ENCODE measurements around the gene CPLX1.
"Not testable (repeated sequence)": the region's sequence is repeated elsewhere in the genome, so short reads cannot be mapped to it uniquely, and the experiment has no call there.

Gene CPLX1

DNA sequence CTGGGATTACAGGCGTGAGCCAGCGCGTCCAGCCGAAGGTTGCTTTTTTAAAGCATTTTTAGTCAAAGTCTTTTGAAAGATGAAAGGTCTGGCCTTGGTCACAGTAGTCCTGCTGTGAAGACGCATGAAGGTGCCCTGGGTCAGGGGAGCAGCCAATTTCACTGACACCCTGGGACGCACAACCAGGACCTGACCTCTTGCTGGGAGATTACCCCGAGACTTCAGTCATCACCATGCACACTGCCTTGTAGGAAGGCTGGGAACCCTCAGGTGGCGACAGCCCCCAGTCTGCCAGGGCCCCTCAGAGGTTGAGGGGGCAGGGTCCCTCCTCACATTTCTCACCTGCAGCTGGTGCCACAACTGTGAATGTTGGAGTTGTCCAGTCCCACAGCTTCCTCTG lies 53.2 kb downstream of the CPLX1 start:
- DNase-seq = no peak

DNA sequence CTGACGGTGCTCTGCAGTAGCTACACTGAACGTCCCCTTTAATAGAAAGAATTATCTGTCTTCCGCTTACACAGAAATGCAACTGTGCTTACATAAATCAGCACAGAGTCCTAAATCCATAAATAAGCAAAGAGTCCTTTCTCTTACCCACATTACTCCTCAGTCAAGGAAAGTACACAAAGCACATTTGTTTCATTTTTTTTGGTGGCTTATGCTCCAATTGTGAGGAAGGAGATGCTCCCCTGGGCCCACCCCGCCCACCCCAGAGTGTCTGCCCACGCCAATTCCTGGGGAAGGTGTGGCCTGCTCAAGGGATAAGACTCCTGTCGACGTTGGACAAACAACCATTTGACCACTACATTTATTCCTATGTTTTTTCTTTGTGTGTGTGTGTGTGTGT lies 53.8 kb downstream of the CPLX1 start:
- no peak for DNase-seq

DNA sequence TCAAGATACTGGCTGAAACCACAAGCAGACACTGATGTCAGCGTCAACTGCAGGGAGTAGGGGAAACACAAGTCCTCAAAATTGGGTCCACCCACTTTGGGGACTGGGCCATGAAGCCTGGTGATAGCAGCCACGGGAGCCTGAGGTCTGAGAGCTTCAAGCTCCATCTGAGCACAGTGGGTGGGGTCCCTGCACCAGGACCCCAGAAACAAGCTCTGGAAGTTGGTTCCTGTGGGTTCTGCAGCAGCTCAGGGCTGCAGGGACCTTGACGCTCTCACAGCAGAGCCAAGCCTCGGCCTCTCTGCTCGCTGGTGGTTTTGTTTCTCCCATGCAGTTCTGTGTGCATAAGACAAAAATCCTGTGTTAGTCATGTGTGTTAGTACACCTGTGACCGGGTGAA lies 54.5 kb downstream of the CPLX1 start:
- DNase-seq = no peak

DNA sequence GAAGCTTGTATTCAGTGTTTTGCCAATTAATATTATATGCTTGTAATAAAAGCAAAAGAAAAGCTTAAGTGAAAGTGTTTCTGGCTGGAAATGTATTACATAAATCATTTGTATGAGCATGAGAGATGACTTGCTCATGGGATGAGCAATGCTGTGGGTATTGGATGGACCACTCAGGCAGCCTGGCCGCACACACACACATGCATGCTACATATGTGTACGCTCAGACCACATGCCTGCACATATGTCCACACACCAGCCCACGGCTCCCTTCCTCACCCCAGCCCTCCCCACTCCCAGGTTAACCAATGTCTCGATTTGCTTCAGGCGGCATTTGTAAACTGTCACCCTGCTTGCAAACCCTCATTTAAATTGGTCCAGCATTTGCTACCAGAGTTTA lies 55.9 kb downstream of the CPLX1 start:
- no peak for DNase-seq

DNA sequence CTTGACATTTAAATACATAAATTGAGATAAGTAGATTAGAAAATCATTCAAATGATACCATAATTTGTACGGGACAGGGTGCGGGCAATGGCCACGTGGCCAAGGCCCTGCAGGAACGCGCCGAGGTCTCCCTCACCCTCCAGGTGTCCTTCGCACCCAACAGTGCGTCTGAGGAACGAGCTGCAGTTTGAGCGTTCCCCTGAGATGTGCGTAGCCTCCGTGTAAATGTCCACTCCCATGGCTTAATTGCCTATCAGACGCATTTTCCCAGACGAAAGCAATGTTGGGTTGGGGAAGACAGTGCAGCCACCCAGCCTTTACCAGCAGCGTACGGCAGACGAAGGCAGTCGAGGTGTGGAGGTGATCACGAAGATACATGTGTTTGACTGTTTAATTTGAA lies 56.4 kb downstream of the CPLX1 start:
- no peak for DNase-seq

DNA sequence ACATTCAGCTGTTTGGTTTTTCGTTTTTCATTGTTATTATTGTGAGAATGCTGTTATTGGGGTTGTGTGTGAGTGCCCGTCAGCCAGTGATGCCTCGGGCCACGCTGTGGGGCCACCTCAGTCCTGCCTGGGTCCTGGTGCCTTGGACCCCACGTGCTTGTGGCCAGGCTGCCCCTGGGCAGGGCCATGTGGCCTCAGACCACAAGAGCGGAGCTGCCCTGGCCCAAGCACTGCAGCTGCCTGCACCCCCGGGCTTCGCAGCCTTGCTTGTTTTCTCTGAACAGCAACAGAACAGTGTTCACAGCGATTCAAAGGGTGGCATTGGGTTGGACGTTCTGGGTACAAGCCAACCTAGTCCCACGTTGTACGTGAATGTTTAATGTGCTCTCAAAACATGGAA lies 56.9 kb downstream of the CPLX1 start:
- DNase-seq = no peak

DNA sequence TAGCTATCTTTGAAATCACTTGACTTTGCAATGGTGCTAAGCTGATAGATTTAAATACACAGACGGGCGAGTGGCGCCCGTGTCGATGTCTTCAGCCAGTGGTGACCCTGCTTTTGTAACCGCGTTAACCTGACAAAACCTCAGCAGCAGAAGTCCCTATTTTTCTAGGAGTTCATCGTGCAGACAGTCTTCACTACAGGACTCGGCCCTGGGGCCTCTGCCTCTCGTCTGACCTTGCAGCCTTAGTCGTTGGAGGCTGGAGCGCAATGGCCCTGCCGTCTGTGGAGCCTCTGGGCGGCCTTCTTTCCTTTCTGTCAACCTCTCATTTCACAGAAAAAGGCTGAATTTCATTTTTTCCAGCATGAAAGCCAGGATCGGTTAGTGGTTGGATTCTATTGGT lies 57.9 kb downstream of the CPLX1 start:
- DNase-seq = no peak

DNA sequence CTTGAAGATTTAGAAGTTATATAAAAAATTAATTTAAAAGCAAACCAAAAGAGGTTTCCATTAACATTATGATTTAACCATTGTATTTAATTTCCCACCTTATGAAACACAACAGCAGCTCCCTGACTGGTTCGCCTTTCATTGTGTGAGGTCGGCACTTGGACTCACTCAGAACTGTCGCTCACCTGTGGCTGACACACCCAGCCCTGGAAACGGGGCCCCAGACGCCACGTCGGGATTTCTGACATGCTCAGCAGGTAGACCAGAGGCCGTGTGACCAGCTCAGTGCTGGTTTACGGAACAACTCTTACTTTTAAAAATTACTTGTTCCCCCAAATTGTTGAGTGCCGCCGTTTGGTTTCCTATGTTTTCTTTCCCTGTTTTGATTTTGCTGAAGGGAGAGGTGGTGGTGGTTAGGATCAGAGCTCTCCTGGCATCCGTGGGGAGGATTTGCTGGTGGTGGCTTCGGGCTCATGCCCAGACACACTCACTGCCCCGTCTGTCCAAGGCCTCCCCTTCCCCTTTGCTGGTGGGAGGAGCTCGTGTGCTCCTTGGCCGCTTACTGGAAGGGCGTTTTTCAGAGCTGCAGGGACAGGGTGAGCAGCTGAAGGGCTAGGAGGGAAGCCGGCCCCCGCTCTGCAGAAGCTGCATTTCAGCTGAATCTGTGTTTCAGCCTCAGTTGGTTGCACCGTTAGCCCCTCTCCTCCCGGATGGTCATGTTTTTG lies 59.2 kb downstream of the CPLX1 start:
- DNase-seq = no peak

DNA sequence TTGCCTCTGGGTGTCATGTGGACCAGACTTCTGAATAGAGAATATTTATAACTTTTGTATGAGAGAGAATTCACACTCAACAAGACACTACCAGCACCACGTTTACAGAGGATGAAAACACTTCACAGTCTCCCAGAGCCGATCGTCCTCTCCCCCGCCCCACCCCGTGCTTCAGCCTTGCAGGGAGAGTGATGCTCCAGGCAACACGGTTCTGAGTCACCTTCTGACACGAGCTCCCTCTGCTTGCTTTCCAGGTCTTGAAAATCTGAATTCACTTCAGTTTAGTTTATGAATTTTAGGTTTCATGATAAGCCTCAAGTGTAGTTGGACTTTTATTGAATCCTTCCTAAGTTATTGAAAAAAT lies 59.8 kb downstream of the CPLX1 start:
- DNase-seq = no peak

DNA sequence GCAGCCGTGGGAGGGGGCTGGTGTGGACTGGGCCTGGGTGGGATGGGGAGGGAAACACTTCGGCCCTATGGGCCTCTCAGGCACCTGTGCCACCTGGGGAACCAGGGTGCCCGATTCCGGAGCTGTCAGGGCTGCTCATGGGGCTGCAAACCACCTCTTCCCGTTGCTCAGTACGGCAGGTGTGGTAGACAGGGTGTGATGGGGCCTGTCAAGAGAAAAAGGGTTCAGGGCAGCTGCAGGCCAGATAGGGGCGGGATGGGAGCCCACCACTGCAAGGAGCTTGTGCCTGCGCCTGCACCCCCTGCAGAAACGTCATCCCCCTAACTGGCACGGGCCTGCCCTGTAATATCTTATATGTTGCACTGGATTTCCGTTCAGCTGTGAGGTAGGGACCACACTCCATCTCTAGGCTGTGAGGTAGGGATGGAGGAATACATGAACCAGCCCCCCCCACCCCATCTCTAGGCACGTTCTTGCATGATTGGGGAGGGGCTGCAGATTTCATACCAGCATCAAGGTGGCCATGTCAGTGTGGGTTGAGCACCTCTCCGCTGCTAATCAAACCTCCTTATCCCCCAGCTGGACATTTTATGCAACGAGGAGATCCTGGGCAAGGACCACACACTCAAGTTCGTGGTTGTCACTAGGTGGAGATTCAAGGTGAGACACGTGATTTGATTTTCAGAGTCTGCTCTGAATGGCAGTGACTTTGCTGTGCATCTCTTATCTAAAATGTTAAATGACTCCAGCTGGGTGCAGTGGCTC lies 61.3 kb downstream of the CPLX1 start:
- DNase-seq = no peak

DNA sequence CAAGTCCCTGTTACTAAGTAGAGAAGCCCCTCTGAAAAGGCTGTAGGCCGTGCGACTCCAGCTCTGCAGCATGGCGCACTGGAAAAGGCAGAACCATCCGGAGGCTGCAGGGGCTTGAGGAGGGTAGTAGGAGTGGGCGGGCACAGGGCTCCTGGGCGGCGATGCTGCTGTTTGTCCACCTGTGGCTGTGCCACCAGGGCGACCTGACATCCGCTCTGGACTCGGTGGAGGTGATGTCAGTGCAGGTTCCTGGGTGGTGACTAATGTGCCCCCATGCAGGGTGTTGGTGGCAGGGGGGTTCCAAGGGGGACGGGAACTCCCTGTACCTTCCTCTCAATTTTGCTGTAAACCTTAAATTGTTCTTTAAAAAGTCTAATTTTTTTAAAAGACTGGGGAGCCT lies 62.0 kb downstream of the CPLX1 start:
- DNase-seq = no peak

DNA sequence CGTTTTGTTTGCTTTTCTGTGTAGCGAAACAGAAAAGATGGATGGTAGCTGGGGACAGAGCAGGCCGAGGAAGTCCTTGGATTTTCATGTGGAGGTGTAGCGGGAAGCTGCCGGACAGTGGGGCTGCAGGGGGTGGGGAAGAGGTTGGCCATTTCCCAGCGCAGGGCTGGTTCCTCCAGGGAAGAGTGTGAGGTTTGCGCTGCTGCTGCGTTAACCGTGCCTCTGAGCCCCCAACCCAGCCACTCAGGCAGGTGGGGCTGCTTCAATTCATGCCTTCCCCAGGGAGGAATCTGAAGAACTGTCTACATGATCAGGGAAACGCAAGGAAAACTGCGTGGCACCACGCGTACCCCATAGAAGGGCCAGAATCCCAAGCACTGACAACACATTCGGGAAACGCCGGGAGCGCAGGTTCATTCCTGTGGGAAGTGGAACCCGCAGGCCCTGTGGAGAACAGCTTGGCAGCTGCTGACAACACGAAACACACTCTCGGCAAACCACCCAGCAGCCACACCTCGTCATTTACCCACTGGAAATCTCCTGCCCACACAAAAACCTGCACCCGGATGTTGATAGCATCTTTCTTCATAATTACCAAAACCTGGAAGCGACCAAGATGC lies 62.6 kb downstream of the CPLX1 start:
- no peak for DNase-seq

DNA sequence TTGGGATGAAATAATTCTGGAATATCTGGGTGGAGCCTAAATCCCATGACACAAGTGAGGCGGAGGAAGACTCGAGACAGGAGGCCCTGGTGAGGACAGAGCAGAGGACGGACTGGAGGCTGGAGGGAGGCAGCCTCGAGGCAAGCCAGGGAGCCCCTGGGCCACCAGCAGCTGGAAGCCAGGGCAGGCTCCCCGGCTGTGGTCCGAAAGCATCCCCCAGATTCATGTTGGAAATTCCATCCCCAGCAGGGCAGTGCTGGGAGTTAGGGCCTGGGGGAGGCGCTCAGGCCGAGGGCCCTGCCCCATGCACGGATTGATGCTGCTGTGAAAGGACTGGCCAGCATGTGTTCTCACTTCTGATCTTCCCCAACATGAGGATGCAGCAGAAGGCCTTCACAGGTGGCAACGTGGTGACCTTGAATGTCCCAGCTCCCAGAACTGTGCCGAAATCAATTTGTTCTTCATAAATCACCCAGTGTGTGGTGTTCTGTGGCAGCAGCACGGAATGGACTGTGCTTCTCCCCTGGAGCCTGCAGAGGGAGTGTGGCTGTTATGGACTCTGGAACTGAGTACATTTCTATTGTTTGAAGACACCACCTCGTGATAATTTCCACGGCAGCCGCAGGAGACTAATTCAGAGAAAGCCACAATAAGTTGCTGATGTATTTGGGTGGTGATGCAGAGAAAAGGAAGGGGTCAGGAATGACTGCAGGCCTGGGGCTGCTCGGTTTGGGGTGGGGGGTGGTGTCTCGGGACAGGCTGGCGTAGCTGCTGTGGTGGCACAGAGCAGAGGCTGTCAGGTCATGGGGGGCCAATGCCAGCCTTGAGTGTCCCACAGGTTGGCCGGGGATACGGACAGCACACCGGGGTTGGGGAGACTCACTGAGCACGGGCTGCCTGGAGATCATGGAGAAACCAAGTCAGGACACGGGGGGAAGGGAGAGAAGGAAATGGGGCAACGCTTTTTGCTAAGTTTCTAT lies 63.4 kb downstream of the CPLX1 start:
- DNase-seq = no peak

DNA sequence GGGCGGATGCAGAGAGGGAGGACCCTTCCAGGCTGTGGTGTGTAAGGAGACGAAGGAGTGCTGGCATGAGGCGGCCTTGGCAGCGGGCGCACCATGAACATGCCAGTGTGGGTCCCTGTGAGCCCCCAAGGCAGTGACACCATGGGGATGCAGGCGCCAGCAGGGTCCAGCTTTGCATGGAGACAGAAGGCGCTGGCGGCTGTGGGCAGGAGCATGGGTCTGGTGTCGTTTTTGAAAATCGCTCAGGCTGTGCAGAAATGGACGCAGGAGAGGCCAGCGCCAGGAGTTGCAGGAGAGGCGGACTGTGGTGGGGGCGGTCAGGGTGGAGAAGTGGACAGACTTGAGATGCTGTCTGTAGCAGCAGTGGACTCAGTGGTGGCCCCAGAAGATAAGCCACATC lies 64.2 kb downstream of the CPLX1 start:
- no peak for DNase-seq

DNA sequence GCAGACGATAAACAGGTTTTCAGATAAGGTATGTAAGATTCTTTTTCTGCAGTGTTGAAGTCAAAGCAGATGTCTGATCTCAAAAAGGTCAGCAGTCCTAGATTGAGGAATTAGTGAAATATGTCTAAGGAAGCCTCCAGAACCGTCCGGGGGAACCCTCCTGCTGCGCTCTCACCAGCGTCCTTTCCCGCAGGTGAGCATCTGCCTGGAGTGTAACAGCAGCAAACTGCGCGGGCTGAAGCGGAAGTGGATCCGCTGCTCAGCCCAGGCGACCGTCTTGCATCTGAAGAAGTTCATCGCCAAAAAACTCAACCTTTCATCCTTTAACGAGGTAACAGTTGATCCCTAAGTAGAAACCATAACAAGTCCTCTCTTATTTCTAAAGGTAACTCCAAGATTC lies 64.8 kb downstream of the CPLX1 start:
- DNase-seq = no peak

DNA sequence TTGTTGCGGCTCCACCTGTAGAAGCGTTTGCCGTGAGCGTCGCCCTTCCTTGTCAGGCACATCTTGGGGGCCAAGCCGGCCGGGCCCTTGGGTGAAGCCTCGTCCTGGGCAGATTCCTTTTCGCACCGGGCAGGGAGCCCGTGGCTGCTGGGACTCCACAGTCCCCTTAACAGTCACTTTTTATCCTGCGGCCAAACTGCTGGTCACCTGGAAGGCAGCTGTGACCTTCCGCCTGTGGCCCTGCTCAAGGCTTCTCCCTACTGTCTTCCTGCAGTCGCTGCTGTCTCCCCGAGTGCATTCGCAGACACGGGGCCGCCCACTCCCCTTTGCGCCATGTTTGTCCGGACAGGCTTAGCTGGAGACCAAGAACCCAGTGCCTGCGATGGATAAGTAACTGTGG lies 65.3 kb downstream of the CPLX1 start:
- no peak for DNase-seq

DNA sequence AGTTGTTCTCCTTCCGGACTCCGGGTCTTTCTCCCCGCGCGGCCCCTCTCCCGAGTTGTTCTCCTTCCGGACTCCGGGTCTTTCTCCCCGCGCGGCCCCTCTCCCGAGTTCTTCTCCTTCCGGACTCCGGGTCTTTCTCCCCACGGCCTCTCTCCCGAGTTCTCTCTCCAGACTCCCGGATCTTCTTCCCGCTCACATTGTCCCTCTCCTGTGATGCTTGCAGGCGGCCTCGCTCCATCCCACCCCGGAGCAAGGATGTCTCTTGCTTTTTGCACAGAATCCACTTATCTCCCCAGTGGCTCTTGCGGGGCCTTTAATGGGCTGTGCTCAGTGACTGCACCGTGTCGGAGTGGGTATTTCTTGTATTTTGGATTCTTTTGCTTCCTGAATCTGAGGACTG lies 66.1 kb downstream of the CPLX1 start:
- DNase-seq = not testable (repeated sequence)

DNA sequence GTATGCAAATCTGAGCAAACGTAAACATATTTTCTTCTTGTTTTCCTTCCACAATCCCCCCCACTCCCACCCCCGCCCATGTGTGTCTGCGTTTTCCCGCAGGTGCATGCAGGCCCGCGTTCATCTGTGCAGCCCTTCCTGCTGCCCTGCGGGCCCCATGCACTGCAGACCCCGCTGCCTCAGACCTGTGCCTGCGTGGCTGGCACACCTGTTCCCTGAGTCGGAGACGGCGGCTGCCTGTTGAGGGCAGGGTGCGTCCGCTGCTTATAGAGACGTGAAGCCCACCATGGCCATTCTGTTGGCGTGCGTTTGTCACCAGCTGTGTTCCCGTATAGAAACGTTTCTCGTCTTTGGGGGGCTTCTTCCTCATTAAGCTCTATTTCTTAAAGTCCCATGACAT lies 68.8 kb downstream of the CPLX1 start:
- no peak for DNase-seq

DNA sequence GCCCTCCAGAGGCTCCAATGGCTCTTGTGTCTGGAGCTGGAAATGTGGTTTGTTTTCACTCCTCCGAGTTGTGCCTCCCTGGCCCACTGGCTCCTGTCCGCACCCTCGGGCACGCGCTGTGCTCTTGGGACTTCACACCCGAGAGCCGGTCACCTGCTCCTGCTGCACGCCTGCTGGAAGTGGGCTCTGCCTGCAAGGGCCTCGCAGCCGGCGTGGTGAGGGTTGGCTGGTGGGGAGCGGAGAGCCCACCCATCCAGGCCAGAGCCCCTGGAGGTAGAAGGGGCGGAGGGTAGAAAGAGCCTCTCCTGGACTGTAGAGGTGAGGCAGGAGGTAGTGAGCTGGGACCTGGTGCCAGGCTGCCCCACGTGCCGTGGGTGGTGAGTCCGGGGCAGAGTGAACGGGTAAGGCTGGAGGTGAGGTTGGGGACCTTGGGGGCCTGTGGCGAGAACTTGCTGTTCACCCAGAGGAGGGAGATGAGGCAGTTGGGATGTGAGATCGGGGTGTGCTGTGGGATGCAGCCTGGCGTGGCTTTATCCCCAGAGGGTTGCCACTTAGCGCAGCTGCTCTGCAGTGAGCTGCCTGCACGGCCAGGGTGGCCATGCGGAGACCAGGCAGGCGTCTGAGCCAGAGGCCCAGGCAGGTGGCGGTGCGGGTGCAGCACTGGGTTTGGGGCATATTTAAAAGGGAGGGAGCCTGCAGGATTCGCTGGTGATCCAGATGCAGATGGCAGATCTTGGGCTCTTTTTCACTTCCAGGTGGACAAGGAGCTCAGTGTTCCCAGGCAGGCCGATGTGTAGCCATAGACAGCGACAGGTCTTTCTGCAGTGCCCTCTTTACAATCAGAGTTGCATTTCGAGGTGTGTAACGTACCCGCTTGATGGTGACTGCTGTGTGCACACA lies 71.5 kb downstream of the CPLX1 start:
- DNase-seq = no peak

DNA sequence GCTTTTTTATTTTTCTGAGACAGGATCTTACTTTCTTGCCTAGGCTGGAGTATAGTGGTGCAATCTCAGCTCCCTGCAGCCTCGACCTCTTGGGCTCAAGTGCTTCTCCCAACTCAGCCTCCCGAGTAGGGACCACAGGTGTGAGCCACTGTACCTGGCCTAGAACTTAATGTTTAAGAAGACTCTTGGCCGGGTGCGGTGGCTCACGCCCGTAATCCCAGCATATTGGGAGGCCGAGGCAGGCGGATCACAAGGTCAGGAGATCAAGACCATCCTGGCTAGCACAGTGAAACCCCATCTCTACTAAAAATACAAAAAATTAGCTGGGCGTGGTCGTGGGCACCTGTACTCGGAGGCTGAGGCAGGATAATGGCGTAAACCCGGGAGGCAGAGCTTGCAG lies 72.7 kb downstream of the CPLX1 start:
- not testable (repeated sequence) for DNase-seq

DNA sequence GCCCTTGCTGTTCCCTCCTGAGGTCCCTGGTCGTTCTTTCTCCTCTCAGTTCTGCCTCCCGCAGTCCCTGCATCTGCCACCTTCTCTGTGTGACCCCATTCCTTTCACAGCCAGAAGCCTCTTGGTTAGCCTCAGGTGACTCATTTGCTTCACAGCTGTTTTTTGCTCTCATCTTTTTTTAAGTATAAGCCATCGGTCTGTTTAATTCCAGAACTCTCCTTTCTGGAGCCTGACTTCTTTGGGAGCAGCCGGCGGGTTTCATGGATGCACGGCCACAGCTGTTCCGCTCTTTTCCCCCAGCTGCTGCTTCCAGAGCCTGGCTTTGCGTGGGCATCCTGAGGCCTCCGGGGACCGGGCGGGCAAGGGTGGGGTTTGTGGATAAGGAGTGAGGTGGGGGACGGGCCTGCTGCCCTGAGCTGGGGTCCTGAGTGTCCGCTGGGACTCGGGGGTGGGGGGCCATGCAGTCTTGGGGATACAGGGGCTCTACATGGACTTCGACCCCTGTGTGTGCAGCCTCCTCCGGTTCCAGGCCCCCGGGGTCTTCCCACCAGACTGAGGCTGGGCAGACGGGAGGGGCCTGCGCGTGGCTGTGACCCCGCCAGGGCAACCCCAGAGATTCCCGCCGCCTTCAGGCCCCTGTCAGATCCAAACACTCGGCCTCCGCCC lies 73.6 kb downstream of the CPLX1 start:
- no peak for DNase-seq

DNA sequence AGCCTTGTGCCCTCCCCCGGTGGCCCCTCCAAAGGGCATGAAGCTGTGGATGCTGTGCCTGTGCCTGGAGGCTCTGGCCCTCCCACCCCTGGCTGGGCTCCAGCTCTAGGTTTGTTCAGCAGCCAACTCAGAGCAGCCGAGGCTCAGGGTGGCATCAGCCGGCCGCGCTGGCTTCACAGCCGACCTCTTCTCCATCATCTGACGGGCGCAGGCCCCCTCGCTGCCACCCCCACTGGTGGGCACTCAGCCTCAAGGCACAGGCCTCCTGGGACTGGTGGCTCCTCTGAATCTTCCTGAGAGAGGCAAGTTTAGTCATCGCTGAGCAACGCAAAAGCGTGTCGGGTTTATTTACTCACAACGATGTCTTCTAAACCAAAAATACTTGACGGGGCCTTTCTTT lies 74.3 kb downstream of the CPLX1 start:
- no peak for DNase-seq
